Stimulated activated CD8-positive, alpha-beta memory T cell treated with anti-CD3 and anti-CD28 coated beads, Interleukin-15, amount 100 ng/mL, for 48 hours (primary cell): ENCODE measurements around the gene MN1.

Source experiments
- DNase-seq, 2 donors: peaks; one replicate each; pipeline ENCODE4 v3.0.0-alpha.2; 2020; ENCODE audit warnings: low read depth in 2 of 2

Gene MN1

DNA sequence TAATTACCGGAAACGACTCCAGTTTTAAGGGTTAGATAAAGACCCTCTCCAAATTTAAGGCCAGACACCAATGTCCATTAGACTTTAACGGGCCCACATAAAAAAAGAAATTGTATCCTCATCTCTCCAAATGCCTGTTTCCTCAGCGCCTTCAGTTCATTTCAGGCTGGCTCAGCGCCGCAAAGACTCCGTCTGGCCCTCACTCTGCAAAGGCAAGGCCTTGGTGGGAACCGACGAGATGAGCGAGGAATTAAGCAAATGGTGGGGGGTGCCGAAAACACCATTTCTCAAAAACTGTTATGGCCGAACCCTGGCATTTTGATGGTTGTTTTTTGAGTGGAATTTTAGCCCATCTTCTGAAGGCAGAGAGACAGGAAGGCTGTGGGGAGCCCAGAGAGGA is 15.7 kb downstream of the MN1 start:
- no peak for DNase-seq

GRCh38 chr22:27784120-27784475 is 17.5 kb downstream of the MN1 start:
- no peak for DNase-seq

- DNase-seq: no peak
Measured at GRCh38 chr22:27783436-27784119, 18.0 kb downstream of the MN1 start.

DNA sequence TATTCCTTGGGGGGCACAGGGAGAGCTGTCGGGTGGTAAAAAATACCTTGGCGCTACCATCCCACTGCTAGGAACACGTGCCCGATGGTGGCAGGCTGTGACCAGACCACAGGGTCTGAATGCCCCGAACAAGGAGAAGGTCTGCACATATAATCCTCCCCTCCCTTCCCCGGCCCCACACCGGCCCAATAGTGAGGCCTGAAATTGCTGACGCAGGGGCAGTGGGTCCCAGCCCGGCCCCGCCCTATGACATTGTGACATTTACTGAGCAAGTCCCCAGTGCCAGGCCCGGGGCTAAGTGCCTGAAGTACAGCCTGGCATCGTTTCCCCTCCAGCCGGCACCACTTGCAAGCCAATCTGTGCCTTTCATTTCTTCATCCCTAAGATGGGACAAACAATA is 19.5 kb downstream of the MN1 start:
- DNase-seq: no peak

DNA sequence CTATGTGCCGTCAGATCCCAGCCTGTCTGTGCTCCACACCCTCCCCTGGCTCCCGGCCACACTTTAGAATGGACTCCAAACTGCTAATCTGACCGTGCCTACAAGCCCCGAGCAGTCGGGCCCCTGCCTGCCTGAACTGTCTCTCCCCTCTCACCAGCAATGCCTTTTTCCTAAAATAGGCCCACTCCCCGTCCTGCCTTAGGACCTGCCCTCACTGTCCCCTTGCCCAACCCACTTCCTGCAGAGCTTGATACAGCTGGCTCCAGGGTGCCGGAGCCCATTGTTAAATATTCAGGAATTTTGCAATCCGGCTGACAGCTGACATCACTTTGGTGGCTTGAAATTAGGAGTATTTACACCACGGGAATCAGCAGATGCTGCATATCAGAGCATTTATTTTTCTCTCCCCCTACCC is 21.4 kb downstream of the MN1 start:
- DNase-seq: no peak

DNA sequence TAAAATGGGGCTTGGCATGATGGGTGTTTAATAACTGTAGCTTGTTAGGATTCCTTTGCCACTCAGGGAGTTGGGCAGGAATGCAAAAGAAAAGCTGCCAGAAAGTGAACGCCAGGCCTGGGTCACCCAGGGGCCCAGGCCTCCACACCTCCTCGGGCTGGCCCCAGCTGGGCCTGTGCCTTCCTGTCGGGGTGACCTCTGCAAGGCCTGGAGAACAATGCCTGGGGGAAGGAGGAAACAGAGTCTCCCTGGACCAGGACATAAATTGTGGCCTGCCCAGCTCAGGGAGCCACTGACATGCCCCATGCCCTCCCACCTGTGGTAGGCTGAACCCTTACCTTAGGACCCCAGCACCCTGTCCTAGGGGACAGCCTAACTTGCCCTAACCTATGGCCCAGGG is 21.9 kb downstream of the MN1 start:
- no peak for DNase-seq

GRCh38 chr22:27778294-27779090 is 23.1 kb downstream of the MN1 start:
- DNase-seq: no peak

GRCh38 chr22:27777128-27777527 is 24.4 kb downstream of the MN1 start:
- DNase-seq: no peak

DNA sequence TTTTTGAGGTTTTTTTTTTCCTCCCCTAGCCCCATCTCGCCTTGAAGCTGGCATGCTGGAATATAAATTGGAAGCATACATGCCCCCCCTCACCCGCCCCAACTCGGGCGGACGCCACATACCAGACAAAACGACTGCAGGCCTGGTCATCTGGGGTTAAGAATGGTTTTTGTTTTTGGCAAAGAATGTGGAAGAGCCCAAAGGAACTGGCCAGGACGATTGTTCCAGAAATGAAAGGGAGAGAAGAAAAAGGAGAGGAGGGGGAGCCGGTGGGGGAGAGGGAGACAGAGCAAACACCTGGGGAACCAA is 25.0 kb downstream of the MN1 start:
- DNase-seq: no peak

- no peak for DNase-seq
Measured at GRCh38 chr22:27775758-27776649, 25.6 kb downstream of the MN1 start.

- DNase-seq: no peak
Measured at GRCh38 chr22:27775087-27775698, 26.4 kb downstream of the MN1 start.

DNA sequence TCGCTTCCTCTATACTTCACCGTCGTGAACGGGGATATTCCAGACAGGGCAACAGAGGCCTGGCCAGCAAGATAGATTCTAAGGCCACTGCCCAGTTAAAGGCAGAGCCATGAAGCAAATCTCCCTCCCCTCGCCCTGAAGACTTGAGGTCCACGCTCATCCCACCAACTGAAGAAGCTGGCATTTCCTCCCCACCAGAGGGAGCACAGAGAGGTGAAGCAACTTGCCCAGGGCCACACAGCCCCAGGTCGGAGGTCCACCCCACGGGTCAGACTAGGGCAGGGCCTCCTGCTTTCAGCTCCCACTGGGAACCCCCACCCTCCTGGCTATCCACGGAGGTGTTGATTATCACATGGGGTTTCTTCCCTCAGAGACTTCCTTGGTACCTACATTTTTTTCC is 27.4 kb downstream of the MN1 start:
- no peak for DNase-seq

DNA sequence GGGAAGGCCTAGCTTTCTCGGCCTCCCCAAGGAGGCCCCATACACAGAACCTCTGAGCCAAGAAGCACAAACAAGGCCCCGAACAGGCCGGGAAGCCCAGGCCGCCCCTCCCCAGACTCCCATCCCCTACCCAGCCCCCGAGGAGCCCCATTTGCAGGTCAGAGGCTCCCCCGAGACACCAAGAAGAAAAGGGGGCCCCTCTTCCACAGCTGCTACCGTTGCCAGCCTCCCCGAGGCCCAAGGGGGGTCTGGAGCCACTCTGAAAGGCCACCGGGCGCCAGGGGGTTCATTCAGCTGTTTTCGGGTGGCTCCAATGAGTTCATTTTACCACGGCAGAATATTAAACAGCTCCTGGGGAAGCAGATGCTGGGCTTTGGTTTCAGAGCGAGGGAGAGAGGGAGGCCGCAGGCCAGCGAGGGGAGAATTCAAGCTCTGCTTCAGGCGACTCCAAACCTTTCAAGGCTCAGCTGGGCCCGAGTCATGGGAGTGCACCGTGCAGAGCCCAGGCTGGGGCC is 28.5 kb downstream of the MN1 start:
- DNase-seq: no peak

- DNase-seq: no peak
Measured at GRCh38 chr22:27772081-27772983, 29.2 kb downstream of the MN1 start.

GRCh38 chr22:27771637-27772036 is 29.9 kb downstream of the MN1 start:
- DNase-seq: no peak

DNA sequence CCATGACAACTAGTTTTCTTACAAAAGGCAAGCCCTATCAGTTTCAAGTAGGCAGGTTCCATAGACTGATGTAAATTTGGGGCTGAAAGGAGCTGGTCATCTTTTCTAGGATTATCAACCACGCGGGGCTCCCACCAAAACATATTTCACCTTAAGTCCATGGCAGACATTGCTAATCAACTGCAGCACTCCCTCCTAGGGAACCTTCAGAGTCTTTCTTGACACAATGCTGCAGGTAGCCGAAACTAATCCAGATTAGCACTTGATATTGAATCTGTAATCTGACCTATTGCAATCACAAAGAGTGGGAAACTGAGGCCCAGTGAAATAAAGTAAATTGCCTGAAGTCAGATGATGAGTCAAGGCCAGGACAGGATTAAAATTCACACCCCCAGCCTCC is 32.5 kb downstream of the MN1 start:
- DNase-seq: no peak

GRCh38 chr22:27768027-27768653 is 33.4 kb downstream of the MN1 start:
- DNase-seq: no peak

DNA sequence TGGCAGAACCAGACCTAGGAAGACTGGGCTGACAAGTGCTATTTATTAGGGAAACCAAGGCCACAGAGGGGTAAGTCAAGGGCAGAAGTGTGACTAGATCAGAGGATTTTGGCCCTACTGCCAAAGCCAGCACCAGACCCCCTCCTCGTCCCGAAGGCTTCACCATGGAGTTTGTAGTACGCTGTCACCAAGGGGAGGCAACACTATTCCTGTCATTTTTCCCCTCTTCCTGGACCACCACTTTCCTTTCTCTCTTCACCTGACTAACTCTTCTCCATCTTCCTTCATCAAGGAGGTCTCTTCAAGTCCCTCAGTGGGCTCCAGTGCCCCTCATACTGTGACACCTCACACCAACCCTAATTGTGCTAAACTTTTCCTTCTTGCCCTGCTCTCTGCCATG is 34.9 kb downstream of the MN1 start:
- DNase-seq: no peak

GRCh38 chr22:27765706-27766291 is 35.8 kb downstream of the MN1 start:
- DNase-seq: no peak

DNA sequence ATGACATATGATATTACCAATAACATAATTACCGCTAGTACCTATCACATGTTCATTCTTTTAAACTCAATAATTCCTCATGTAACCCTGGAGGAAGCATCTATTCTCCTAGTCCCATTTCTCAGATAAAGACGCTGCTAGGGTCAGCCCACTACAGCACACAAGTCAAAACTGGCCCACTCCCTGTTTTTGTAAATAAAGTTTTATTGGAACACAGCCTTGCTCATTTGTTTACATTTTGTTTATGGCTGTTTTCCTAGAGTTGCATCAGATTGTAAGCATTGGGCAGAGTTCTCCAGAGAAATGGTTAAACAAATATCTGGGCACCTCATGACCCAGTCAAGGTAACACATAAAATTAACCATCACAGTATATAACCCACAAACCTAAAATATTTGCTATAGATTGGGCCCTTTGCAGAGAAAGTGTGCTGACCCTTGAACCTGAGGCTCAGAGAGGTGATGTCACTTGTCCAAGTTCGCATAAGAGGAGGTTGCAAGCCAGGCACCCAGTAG is 36.8 kb downstream of the MN1 start:
- no peak for DNase-seq
